Choroid plexus epithelial cell (primary cell): ENCODE results near the gene SPEG.

Experiments
- DNase-seq: peaks from one replicate; pipeline ENCODE4 v3.0.0-alpha.2; 2010; ENCODE audit warnings: low read depth
- H3K4me3 ChIP-seq: 2 replicates; pipeline ENCODE4 v1.5.1; 2011; ENCODE audit warnings: low read depth, mild to moderate bottlenecking, control low read depth, low read length, moderate library complexity
- CTCF ChIP-seq: conservative IDR thresholded peaks from 2 replicates; pipeline ENCODE4 v1.5.1; 2011; ENCODE audit warnings: low read depth, mild to moderate bottlenecking, control low read depth, inconsistent platforms, low read length, moderate library complexity

The SPEG gene

GRCh38 chr2:219478916-219479315 is 44.3 kb downstream of the SPEG start:
- H3K4me3 ChIP-seq: no peak overlapping the region
- TF ChIP-seq CTCF: no peak
- no peak for DNase-seq

GRCh38 chr2:219480004-219480403 is 45.4 kb downstream of the SPEG start:
- no peak overlapping the region for H3K4me3 ChIP-seq
- no peak for TF ChIP-seq CTCF

GRCh38 chr2:219482674-219483405 is 48.2 kb downstream of the SPEG start:
- DNase-seq: no peak
- no peak for TF ChIP-seq CTCF
- no peak overlapping the region for H3K4me3 ChIP-seq

More at GRCh38 chr2:219480004-219480403, 45.4 kb downstream of the SPEG start:
- no peak for DNase-seq

- no peak for DNase-seq
- no peak overlapping the region for H3K4me3 ChIP-seq
- no peak for TF ChIP-seq CTCF
Measured at GRCh38 chr2:219483451-219484342, 49.1 kb downstream of the SPEG start.

- no peak for TF ChIP-seq CTCF
- peak; percentile 7 for DNase-seq
- no peak overlapping the region for H3K4me3 ChIP-seq
Measured at GRCh38 chr2:219484343-219485200, 49.9 kb downstream of the SPEG start.

- no peak for DNase-seq
- no peak overlapping the region for H3K4me3 ChIP-seq
- no peak for TF ChIP-seq CTCF
Measured at GRCh38 chr2:219485201-219485580, 50.5 kb downstream of the SPEG start.
